ENCODE measurements around the gene ELAC2. TPM values are rescaled to one million over a fixed set of nuclear protein-coding genes. Genes with fewer than 3 reads are reported as not detected.

Gene ELAC2
- total RNA-seq, 2 donors from 2014 or later = 42.9 to 59.7 TPM

DNA sequence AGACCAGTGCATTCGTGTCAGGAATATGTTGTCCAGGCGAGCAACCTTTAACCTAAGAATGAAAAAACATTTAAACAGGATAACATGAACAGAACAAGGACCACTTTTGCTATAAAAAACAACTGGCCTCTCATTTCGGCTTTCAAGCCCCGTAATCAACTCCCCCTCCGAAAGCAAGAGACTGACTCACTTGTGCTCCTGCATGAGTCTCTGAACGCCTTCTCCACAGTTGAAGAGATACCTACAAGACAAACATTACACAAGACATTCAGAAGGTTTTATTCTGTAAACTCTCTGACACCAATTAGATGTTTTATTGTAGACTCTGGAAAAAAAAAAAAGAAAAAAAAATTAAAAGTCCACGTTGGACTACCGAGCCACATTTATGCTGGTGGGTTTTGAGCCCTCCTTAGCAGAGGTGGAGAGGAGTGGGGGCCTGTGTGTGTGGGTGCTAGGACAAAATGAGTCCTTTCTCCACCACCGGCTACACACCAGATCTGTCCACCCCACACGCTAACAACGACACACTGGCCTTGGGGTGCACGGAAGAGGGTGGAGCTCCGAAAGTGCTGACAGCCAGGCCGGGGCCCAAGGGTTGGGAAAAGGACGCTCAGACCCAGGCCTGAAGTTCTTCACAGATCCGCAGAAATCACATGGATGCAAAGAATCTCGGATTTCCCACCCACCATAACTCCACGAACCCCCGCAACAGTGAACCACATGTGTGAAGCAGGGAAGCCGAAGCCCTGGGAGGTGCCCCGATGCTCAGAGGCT is 759 bp downstream of the ELAC2 start:
- TF ChIP-seq, protein P1, sequence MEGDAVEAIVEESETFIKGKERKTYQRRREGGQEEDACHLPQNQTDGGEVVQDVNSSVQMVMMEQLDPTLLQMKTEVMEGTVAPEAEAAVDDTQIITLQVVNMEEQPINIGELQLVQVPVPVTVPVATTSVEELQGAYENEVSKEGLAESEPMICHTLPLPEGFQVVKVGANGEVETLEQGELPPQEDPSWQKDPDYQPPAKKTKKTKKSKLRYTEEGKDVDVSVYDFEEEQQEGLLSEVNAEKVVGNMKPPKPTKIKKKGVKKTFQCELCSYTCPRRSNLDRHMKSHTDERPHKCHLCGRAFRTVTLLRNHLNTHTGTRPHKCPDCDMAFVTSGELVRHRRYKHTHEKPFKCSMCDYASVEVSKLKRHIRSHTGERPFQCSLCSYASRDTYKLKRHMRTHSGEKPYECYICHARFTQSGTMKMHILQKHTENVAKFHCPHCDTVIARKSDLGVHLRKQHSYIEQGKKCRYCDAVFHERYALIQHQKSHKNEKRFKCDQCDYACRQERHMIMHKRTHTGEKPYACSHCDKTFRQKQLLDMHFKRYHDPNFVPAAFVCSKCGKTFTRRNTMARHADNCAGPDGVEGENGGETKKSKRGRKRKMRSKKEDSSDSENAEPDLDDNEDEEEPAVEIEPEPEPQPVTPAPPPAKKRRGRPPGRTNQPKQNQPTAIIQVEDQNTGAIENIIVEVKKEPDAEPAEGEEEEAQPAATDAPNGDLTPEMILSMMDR (IDR thresholded peaks at IDR 0.05) = no peak
- peak overlapping the region; percentile 93 for H3K27ac ChIP-seq
- H3K9ac ChIP-seq (ENCODE audit: low read depth in 2 of 2, low read length in 2 of 2) = peak overlapping the region; percentile 72 to 93
- H3K4me3 ChIP-seq = peak overlapping the region; percentile 99
- H3K36me3 ChIP-seq = peaks cover 6% of the 10 kb centered on the region
- intact Hi-C loops (cut with DNase I) = no loop called here
- H3K4me1 ChIP-seq = peaks cover 4% of the 10 kb centered on the region
- H3K9me3 ChIP-seq = no peaks in the 10 kb centered on the region
- DNase-seq = no peak
- H3K27me3 ChIP-seq = no peaks in the 10 kb centered on the region

DNA sequence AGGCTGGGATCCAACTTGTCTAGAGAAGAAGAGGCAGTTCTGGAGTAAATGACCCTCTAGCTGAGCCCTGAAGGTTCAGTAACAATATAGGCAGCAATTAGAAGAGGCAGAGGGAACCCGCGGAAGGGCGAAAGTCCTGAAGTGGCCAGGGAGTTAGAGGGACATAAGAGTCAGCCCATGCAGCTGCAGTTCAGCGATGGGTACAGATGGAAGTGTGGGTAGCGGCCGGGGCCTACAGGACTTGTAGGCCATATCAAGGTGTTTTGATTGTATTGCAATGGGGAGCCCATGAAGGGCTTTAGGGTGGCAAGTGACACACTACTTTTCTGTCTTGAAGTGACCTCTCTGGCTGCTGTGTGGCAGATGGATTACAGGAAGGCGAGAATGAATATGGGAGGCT is 3.0 kb downstream of the ELAC2 start:
- DNase-seq = no peak
- Histone ChIP-seq H3K27ac (no peak overlapping the region), H3K36me3 (peaks cover 10% of the 10 kb centered on the region), H3K9ac (ENCODE audit: low read depth in 2 of 2, low read length in 2 of 2) (no peak overlapping the region), H3K4me1 (peaks cover 4% of the 10 kb centered on the region), H3K4me3 (no peak overlapping the region), H3K9me3 (no peaks in the 10 kb centered on the region), H3K27me3 (no peaks in the 10 kb centered on the region)
- intact Hi-C loops (cut with DNase I) = no loop called here
- TF ChIP-seq, protein P1 (IDR thresholded peaks at IDR 0.05) = no peak

DNA sequence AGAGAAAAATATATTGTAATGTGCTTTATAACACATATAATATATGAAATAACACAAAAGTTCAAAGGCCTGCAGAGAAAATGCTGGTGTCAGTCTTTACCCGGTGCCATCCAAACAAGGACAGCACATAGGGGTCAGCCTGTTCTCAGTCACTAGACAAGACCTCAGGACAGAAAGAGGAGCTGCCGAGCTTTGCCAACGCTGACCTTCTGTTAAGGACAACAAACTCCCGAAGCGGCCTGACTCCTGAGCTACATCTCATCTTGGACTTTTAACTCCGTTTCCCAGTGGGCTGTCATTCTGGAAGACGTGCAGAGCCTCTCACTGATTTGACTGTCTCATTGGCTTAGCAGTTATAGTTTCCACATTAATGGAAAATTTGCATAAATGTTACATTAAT is 6.9 kb downstream of the ELAC2 start:
- peaks cover 10% of the 10 kb centered on the region for H3K36me3 ChIP-seq
- H3K27ac ChIP-seq = no peak overlapping the region
- no peak overlapping the region for H3K4me3 ChIP-seq
- DNase-seq = no peak
- H3K9me3 ChIP-seq = no peaks in the 10 kb centered on the region
- TF ChIP-seq, protein P1 (IDR thresholded peaks at IDR 0.05) = no peak
- H3K27me3 ChIP-seq = no peaks in the 10 kb centered on the region
- H3K4me1 ChIP-seq = no peaks in the 10 kb centered on the region
- intact Hi-C loops (cut with DNase I) = no loop called here
- H3K9ac ChIP-seq (ENCODE audit: low read depth in 2 of 2, low read length in 2 of 2) = no peak overlapping the region

DNA sequence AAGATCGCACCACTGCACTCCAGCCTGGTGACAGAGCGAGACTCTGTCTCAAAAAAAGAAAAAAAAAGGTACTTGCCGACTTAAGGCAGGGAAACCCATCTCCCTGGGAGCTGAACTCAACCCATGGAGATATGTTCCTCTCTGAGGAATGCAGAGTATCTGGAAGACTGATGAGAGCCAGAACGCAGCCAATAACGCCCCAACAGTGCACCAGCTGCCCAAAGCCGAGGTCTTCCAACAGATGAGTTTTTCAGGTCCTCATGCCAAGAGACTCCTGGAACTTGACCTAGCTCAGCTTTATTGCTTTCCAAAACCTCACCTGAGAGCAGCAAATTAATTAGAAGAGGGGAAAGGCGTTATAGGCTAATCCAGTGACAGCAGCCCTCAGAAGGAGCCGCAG is 9.4 kb downstream of the ELAC2 start:
- intact Hi-C loops (cut with DNase I) = loop anchor here (10.0 kb wide), 2 partner anchors 264 to 754 kb away; no protein-coding TSS in a partner anchor
- Histone ChIP-seq H3K27me3 (no peaks in the 10 kb centered on the region), H3K36me3 (peaks cover 10% of the 10 kb centered on the region), H3K9ac (ENCODE audit: low read depth in 2 of 2, low read length in 2 of 2) (no peak overlapping the region), H3K4me1 (no peaks in the 10 kb centered on the region), H3K4me3 (no peak overlapping the region), H3K9me3 (no peaks in the 10 kb centered on the region), H3K27ac (no peak overlapping the region)
- TF ChIP-seq, protein P1 (IDR thresholded peaks at IDR 0.05) = no peak
- DNase-seq = no peak

DNA sequence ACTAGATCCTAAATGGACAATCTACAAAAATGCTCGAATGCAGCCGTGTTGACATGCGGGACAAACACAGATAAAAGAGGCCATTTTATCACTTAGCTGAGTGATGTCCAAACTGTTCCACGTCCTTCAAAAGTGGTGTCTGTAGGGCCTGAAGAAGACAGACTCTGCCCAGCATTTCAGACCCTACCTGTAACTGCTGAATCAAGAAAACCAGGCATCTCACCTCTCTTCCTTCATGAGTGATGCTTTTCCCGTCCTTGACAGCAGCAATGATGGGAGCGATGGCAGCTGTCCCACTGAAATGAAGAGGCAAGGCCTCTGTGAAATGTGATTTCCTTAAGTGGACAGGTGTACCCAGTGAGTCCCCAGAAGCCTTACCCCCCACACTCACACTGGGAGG is 12.3 kb downstream of the ELAC2 start:
- no peak overlapping the region for H3K9ac ChIP-seq (ENCODE audit: low read depth in 2 of 2, low read length in 2 of 2)
- H3K9me3 ChIP-seq = no peaks in the 10 kb centered on the region
- intact Hi-C loops (cut with DNase I) = loop anchor here (10.0 kb wide), 2 partner anchors 261 to 751 kb away; no protein-coding TSS in a partner anchor
- no peak for DNase-seq
- peaks cover 8% of the 10 kb centered on the region for H3K36me3 ChIP-seq
- H3K4me3 ChIP-seq = no peak overlapping the region
- H3K27me3 ChIP-seq = no peaks in the 10 kb centered on the region
- no peaks in the 10 kb centered on the region for H3K4me1 ChIP-seq
- H3K27ac ChIP-seq = no peak overlapping the region
- TF ChIP-seq, protein P1 (IDR thresholded peaks at IDR 0.05) = no peak

Measured in colonic mucosa (tissue), 4 donors.